ENCODE results near the gene CRACR2B.

Gene CRACR2B

GRCh38 chr11:866481-866880 is 38.8 kb downstream of the CRACR2B start:
- Histone ChIP-seq H2AFZ (no peak overlapping the region), H3K27ac (no peak overlapping the region), H3K36me3 (ENCODE audit: control insufficient read depth, insufficient read depth, low read length) (no peaks in the 10 kb centered on the region), H3K79me2 (no peaks in the 10 kb centered on the region), H3K9ac (no peak overlapping the region), H3K4me2 (ENCODE audit: low read length) (no peak overlapping the region), H3K27me3 (ENCODE audit: control insufficient read depth, insufficient read depth, low read length) (no peaks in the 10 kb centered on the region), H3K4me1 (no peaks in the 10 kb centered on the region), H3K4me3 (ENCODE audit: low read depth, low read length) (no peak overlapping the region), H3K9me3 (ENCODE audit: control insufficient read depth, low read length) (no peaks in the 10 kb centered on the region)
- TF ChIP-seq CTCF (IDR thresholded peaks at IDR 0.05), result no peak

- H3K4me2 ChIP-seq (ENCODE audit: low read length), result no peak overlapping the region
- H3K79me2 ChIP-seq, result no peaks in the 10 kb centered on the region
- no peak overlapping the region for H3K9ac ChIP-seq
- H3K27ac ChIP-seq, result no peak overlapping the region
- no peak overlapping the region for H2AFZ ChIP-seq
- H3K9me3 ChIP-seq (ENCODE audit: control insufficient read depth, low read length), result no peaks in the 10 kb centered on the region
- H3K27me3 ChIP-seq (ENCODE audit: control insufficient read depth, insufficient read depth, low read length), result no peaks in the 10 kb centered on the region
- no peak overlapping the region for H3K4me3 ChIP-seq (ENCODE audit: low read depth, low read length)
- H3K36me3 ChIP-seq (ENCODE audit: control insufficient read depth, insufficient read depth, low read length), result no peaks in the 10 kb centered on the region
- TF ChIP-seq CTCF (IDR thresholded peaks at IDR 0.05), result no peak
- H3K4me1 ChIP-seq, result no peaks in the 10 kb centered on the region
Measured at GRCh38 chr11:867856-868358, 40.2 kb downstream of the CRACR2B start.

- Histone ChIP-seq H3K9me3 (ENCODE audit: control insufficient read depth, low read length) (no peaks in the 10 kb centered on the region), H3K4me1 (no peaks in the 10 kb centered on the region), H3K9ac (no peak overlapping the region), H2AFZ (no peak overlapping the region), H3K4me2 (ENCODE audit: low read length) (no peak overlapping the region), H3K36me3 (ENCODE audit: control insufficient read depth, insufficient read depth, low read length) (no peaks in the 10 kb centered on the region), H3K27ac (no peak overlapping the region), H3K79me2 (no peaks in the 10 kb centered on the region), H3K27me3 (ENCODE audit: control insufficient read depth, insufficient read depth, low read length) (no peaks in the 10 kb centered on the region), H3K4me3 (ENCODE audit: low read depth, low read length) (no peak overlapping the region)
- no peak for TF ChIP-seq CTCF (IDR thresholded peaks at IDR 0.05)
Measured at GRCh38 chr11:868394-868793, 40.7 kb downstream of the CRACR2B start.

- Histone ChIP-seq H3K9me3 (ENCODE audit: control insufficient read depth, low read length) (no peaks in the 10 kb centered on the region), H3K9ac (no peak overlapping the region), H2AFZ (no peak overlapping the region), H3K4me2 (ENCODE audit: low read length) (no peak overlapping the region), H3K4me3 (ENCODE audit: low read depth, low read length) (no peak overlapping the region), H3K36me3 (ENCODE audit: control insufficient read depth, insufficient read depth, low read length) (no peaks in the 10 kb centered on the region), H3K27ac (no peak overlapping the region), H3K79me2 (no peaks in the 10 kb centered on the region), H3K4me1 (no peaks in the 10 kb centered on the region), H3K27me3 (ENCODE audit: control insufficient read depth, insufficient read depth, low read length) (no peaks in the 10 kb centered on the region)
- TF ChIP-seq CTCF (IDR thresholded peaks at IDR 0.05), result no peak
Measured at GRCh38 chr11:868802-869201, 41.1 kb downstream of the CRACR2B start.

- H3K27me3 ChIP-seq (ENCODE audit: control insufficient read depth, insufficient read depth, low read length), result no peaks in the 10 kb centered on the region
- no peak overlapping the region for H3K4me2 ChIP-seq (ENCODE audit: low read length)
- no peak overlapping the region for H3K4me3 ChIP-seq (ENCODE audit: low read depth, low read length)
- H2AFZ ChIP-seq, result no peak overlapping the region
- TF ChIP-seq CTCF (IDR thresholded peaks at IDR 0.05), result no peak
- no peaks in the 10 kb centered on the region for H3K36me3 ChIP-seq (ENCODE audit: control insufficient read depth, insufficient read depth, low read length)
- H3K27ac ChIP-seq, result no peak overlapping the region
- H3K4me1 ChIP-seq, result no peaks in the 10 kb centered on the region
- no peaks in the 10 kb centered on the region for H3K9me3 ChIP-seq (ENCODE audit: control insufficient read depth, low read length)
- no peaks in the 10 kb centered on the region for H3K79me2 ChIP-seq
- no peak overlapping the region for H3K9ac ChIP-seq
Measured at GRCh38 chr11:869399-870126, 41.8 kb downstream of the CRACR2B start.

All from parathyroid adenoma (tissue), 2 donors.